CD4-positive, alpha-beta T cell treated with Interferon gamma for 1 hour (primary cell): ENCODE results near the gene EFCAB7.

ENCODE experiments used
- DNase-seq: peaks from one replicate; pipeline ENCODE4 v3.0.0-alpha.2; 2020

EFCAB7 gene

GRCh38 chr1:63611231-63611630 is 87.9 kb downstream of the EFCAB7 start:
- no peak for DNase-seq

- no peak for DNase-seq
These were observed 89.2 kb downstream of the EFCAB7 start for GRCh38 chr1:63612564-63612963.

GRCh38 chr1:63612971-63613370 is 89.6 kb downstream of the EFCAB7 start:
- DNase-seq = no peak

GRCh38 chr1:63615768-63616420 is 92.6 kb downstream of the EFCAB7 start:
- DNase-seq = peak; percentile 38

GRCh38 chr1:63617450-63617849 is 94.1 kb downstream of the EFCAB7 start:
- no peak for DNase-seq

GRCh38 chr1:63618011-63618410 is 94.7 kb downstream of the EFCAB7 start:
- no peak for DNase-seq

- no peak for DNase-seq
These were observed 96.2 kb downstream of the EFCAB7 start for GRCh38 chr1:63619558-63619957.

- DNase-seq = no peak
These were observed 97.3 kb downstream of the EFCAB7 start for GRCh38 chr1:63620671-63621070.

- DNase-seq = no peak
These were observed 97.8 kb downstream of the EFCAB7 start for GRCh38 chr1:63621075-63621474.

GRCh38 chr1:63621698-63622097 is 98.4 kb downstream of the EFCAB7 start:
- DNase-seq = no peak
